GM18867 (cell line): ENCODE results near the gene COL9A3.
A peak's percentile ranks its signal among the peaks of the same experiment; 100 is the strongest.
"Not testable (repeated sequence)": the region's sequence is repeated elsewhere in the genome, so short reads cannot be mapped to it uniquely, and the experiment has no call there.

Experiments
- ATAC-seq: cut with Tn5 transposase; IDR thresholded peaks from one replicate; pipeline ENCODE4 v1.9.1; 2021; ENCODE audit warnings: mild to moderate bottlenecking, moderate library complexity; ENCODE audit not compliant: unreplicated experiment

Gene COL9A3

DNA sequence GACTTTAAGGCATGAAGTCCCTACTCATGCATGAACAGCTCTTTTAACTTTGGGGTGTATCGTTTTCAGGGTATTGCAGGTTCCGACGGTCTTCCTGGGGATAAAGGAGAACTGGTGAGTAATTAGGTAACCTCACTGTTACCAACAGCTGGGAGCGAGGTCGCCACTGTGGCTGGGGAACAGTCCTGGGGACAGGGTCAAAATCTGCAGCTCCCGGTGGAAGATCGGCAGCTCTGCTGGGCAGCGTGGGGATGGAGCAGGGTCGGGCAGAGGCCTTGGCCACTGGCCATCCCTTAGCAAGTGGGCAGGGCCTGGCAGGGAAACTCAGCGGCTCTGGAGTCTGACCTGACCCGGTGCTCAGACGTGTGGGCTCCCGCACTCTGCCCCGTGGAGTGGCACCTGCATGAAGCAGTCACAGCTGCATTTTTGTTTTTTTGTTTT, 16.1 kb downstream of the COL9A3 start:
- ATAC-seq, result peak; percentile 21

DNA sequence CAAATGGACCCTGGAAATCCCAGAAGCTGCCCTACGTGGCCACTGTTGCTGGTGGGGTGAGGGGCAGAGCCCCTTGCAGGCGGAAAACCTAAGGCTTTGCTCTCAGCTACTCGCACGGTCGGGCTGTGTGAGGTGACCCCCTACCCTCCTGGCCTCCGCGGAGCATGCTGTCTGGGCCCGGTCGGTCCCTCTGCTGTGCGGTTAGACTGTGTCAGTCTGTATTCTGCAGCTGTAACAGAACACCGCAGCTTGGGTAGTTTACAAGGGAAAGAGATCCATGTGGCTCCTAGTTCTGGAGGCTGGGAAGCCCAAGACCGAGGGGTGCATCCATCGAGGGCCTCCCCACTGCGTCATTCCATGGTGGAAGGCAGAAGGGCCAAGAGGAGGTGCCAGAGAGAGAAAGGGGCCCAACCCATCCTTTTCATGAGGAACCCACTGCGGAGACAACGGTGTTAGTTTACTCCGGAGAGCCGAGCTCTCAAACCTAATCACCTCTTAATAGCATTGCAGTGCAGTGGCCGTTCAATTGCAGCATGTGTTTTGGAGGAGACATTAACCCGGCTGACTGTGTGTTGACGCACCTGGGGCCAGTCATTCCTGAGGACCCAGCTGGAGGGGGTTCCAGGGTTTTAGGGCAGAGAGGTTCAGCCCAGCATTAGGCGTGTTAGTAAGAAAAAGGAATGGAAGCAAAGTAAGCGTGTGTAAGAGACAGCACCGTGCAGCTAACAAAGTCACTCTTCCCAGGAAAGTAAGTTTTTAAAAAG, 18.3 kb downstream of the COL9A3 start:
- ATAC-seq, result no peak

DNA sequence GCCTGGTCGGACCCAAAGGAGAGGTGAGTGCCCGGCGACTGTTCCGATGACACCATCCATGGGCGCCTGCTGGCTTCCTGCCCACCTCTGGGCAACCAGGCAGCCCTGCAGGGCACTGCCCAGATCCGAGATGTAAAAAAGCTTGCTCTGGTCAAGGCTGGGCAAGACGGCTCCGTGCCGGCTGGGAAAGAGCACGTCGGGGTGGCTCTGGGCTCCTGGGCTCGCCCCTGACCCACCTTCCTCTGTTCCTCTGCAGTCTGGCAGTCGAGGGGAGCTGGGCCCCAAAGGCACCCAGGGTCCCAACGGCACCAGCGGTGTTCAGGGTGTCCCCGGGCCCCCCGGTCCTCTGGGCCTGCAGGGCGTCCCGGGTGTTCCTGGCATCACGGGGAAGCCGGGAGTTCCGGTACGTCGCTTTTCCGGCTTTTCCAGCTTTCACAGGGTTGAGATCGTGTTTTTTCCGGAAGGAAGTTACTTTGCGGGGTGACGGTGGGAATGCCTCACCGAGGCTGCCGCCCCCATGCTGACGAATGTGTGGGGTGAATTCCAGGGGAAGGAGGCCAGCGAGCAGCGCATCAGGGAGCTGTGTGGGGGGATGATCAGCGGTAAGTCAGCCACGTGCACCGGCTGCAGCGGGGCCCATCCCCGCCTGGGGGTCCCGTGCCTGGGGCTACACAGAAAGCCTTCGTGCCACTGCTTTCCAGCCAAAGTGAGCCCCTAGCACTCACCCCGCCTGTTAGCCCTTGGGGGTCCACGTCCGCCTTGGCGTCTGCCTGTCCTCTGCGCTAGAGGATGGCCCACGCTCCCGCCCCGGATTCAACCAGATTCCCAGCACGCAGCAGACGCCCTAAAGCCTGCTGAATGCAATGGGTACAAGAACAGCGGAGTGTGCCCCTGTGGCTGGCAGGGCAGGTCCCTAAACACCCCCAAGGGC, 19.3 kb downstream of the COL9A3 start:
- ATAC-seq, result no peak

DNA sequence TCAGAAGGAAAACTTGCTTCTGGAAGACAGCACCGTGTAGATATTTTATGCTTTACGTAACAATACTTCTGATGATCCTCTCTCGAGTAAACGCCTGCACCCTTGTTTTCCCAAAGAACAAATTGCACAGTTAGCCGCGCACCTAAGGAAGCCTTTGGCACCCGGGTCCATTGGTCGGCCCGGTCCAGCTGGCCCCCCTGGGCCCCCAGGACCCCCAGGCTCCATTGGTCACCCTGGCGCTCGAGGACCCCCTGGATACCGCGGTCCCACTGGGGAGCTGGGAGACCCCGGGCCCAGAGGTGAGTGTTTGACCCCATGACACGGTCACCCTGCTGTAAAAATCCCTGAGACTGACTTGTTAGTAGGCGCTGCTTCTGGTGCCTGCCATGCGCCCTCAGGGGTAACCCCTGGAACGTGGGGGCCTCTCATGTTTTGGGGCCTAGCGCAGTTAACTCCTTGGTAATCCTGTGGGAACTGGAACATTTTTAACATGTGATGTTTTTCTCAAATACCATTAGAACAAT, 20.2 kb downstream of the COL9A3 start:
- no peak for ATAC-seq

DNA sequence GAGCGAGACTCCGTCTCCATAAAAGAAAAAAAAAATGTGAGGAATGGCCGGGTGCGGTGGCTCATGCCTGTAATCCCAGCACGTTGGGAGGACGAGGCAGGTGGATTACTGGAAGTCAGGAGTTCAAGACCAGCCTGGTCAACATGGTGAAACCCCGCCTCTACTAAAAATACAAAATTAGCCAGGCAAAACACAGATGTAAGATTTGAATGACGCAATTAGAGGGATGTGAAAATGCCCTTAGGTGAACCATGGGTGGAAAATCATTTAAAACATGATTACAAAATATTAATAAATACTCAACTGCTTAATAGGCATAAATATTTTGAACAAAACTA, 20.9 kb downstream of the COL9A3 start:
- ATAC-seq, result no peak

DNA sequence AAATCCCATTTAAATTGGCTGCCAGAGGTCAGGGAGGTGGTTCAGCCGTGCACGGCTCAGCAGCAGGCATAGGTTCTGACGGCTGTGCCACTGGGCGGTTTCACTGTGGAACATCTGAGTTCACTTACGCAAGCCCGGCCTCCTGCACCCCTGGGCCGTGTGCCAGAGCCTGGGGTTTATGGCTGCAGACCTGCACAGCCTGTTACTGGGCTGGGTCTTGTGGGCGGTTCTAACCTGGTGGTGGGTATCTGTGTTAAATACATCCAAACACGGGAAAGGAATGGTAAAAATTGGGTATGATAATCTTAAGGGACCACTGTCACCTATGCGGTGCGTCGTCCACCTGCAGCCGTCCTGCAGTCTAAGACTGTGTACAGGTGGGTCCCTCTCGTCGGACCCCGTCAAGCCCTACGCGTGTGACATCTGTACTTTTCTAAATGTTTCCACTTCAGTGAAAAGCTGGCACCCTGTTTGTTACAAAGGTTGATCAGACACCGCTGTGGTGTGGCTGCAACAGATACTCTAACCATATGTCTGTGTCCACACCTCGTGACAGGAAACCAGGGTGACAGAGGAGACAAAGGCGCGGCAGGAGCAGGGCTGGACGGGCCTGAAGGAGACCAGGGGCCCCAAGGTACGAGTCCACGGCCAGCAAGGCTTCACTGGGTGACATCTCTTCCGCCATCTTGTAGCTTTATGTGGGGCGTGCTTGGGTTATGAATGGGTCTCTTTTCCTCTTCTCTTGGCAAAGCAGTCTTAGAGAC, 21.5 kb downstream of the COL9A3 start:
- peak; percentile 78 for ATAC-seq

DNA sequence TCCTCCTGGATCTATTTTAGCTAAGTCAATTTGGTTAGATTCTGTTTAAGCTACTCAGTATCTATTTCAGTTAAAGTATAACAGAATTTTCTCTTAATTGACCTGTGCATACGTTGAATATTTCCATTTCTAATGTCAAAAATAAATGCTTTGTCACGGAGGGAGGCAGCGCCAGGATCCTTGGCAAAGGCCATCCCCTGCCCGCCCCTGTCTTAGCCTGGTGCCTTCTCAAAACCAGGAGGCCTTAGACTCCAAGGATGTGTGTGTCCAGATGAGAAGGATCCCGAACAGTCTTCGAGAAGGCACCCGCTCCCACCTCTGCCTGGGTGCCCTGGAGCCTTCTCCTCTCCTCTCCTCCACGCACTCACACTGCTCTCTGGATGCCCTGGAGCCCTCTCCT, 22.4 kb downstream of the COL9A3 start:
- ATAC-seq, result no peak

DNA sequence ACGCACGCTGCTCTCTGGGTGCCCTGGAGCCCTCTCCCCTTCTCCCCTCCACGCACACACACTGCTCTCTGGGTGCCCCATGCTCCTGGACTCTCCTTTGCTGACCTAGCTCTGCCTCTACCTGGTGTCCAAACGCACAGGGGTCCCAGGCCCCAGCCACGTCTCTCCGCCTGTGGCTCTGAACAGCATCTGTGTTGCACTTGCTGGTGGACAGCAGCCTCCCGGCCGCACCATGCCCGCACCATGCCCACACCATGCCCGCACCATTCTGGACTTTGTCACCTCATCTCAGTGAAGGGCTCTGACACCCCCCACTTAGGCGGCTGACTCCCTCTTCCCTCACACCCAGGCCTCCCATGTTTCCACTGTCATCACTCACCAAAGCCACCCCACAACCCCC, 23.0 kb downstream of the COL9A3 start:
- no peak for ATAC-seq

DNA sequence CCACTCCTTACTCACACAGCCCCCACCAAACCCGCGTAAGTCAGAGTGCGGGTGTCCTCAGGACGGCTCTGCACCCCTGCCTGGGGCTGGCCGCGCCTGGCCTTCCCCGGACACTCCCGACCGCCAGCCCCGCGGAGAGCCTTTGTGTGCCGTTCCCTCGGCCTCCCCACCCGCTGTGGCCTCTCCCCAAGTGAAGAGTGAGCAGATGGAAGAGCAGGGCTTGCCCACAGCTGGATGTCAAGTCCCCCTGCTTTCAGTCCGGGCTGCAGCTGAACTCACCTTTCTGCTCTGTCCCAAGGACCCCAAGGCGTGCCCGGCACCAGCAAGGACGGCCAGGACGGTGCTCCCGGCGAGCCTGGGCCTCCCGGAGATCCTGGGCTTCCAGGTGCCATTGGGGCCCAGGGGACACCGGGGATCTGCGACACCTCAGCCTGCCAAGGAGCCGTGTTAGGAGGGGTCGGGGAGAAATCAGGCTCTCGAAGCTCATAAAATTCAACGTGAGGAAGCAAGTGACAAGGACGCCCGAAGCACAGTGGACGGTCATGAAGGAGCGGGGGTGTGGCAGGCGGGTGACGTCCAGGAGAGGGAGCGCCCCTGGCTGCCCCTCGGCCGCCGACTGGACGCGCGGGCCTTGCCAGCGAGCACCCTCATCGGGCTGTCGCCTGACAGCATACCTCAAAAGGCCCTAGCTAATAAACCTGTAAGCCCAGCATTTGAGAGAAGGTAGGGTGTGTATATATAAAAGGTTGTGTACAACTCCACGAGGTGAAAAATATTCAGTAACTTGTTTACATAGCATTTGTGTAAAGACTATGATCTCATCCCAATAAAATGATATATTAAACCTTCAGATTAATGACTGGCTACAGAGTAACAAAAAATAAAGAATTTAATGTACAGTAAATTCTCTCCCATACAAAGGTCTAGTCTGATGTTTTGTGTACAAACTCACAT, 23.7 kb downstream of the COL9A3 start:
- no peak for ATAC-seq

DNA sequence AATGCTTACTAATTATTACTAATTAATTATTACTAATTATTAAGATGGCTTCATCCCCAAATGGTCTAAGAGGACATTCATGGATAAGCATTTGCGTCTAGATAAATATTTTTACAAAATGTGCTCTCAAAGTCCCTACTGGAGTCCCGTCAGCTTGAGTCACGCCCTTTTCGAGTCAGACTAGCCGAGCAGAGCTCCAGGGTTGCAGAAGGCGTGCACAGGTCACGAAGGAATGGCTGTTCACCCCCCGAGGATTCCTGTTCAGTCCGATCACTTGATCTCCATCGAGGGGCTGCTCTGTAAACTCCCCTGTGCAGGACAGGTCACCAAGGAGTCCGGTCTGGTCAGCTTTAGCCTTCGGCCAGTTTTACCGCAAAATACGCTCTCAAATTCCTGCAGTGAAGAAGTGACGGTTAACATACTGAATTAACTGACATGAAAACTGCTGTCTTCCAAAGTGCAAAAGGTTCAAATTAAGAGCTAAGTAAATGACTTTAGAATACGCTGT, 24.9 kb downstream of the COL9A3 start:
- ATAC-seq, result no peak

DNA sequence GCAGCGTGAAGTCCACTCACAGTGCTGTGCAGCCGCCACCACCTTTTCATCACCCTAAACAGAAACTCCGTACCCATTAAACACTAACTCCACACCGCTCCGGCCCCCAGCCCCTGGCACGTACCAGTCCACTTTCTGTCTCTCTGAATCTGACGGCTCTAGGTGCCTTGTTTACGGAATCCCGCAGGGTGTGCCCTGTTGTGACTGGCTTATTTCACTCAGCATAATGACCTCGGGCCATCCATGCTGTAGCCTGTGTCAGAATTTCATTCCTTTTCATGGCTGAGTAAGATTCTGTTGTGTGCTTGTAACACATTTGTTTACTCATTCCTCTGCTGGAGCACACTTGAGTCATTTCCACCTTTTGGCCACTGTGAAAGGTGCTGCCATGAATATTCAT, 26.8 kb downstream of the COL9A3 start:
- ATAC-seq, result no peak

DNA sequence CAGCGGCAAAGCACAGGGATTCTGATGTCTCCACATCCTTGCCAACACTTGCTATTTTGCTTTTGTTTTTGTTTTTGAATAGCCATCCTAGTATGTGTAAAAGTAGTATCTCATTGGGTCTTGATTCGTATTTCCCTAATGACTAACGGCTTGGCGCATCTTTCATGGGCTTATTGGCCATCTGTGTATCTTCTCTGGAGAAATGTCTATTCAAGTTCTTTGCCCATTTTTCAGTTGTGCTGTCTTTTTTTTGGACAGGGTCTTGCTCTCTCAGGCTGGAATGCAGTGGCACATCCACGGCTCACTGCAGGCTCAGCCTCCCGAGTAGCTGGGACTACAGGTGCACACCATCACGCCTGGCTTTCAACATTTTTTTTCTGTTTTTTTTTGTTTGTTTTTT, 27.3 kb downstream of the COL9A3 start:
- ATAC-seq, result no peak

DNA sequence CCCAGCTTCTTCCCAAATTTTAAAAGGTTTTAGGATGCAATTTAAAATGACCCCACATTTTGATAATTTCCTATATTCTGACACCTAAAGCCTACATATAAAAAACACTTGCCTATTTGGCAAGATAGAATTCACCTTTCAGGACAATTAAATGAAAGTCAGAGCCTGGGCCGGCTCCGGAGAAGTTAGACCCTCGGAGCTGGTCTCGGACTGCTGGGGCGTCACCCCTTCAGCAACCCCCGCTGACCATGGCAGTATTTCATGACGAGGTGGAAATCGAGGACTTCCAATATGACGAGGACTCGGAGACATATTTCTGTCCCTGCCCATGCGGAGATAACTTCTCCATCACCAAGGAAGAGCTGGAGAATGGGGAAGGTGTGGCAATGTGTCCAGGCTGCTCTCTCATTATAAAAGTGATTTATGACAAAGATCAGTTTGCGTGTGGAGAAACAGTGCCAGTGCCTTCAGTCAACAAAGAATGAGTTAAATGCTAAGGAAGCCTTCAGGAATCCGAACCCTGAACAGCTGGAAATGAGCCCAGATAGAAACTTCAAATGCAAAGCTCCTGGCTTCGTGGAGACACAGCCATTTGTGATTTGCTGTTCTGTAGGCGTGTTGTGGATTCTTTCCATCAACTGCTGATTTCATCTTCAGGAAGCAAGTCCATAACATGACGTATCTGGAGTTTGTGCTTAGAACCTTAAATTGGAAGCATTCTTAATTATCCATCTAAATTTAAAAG, 28.7 kb downstream of the COL9A3 start:
- ATAC-seq, result no peak

DNA sequence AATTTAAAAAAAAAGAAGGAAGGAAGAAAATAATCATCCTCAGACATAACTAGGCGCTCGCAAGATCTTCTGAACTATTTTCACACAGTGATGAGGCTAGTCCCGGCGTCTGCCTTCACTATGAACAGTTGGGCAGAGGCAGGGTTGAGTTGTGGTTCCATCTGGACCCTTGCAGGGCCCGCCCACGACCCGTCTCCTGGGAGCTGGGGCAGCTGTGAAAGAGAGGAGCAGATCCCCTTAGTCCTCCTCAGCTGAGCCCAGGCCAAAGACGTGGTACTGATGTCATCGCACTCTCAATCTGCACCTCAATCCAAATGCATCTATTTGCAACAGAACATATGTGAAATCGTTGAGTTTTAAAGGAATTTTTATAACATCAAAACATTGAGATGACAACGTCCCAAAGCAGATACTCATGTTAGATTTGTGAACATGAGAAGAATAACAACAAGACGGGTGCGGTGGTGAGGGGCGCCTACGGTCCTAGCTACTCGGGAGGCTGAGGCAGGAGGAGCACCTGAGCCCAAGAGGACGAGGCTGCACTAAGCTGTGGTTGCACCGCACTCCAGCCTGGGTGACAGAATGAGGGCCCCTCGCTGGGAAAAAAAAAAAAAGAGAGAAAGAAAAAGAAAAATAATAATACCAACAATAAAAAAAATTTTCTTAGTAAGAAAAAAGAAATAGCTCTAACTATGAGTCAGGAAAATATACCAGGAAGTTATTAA, 29.5 kb downstream of the COL9A3 start:
- ATAC-seq, result no peak

DNA sequence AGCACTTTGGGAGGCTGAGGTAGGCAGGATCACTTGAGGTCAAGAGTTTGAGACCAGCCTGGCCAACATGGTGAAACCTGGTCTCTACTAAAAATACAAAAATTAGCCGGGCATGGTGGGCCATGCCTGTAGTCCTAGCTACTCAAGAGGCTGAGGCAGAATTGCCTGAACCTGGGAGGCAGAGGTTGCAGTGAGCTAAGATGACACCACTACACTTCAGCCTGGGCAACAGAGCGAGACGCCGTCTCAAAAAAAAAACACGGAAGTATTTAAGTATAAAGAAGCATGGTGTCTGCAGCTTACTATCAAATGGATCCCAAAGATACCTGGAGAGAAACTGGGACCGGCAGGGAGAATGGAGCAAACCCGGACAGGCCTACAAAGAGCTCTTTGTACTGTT, 32.1 kb downstream of the COL9A3 start:
- not testable (repeated sequence) for ATAC-seq

DNA sequence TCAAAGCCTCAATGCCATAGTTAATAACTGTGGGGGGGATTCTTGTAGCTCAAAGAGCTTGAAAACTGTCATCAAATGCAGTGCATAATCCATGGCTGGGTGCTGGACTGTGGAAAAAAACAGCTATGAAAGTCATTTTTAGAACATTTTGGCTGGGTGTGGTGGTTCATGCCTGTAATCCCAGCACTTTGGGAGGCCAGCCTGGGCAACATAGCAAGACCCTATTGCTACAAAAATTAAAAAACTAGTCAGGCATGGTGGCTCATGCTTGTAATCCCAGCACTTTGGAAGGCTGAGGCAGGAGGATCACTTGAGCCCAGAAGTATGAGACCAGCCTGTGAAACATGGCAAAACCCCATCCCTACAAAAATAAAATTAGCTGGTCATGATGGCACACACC, 32.6 kb downstream of the COL9A3 start:
- ATAC-seq, result no peak

DNA sequence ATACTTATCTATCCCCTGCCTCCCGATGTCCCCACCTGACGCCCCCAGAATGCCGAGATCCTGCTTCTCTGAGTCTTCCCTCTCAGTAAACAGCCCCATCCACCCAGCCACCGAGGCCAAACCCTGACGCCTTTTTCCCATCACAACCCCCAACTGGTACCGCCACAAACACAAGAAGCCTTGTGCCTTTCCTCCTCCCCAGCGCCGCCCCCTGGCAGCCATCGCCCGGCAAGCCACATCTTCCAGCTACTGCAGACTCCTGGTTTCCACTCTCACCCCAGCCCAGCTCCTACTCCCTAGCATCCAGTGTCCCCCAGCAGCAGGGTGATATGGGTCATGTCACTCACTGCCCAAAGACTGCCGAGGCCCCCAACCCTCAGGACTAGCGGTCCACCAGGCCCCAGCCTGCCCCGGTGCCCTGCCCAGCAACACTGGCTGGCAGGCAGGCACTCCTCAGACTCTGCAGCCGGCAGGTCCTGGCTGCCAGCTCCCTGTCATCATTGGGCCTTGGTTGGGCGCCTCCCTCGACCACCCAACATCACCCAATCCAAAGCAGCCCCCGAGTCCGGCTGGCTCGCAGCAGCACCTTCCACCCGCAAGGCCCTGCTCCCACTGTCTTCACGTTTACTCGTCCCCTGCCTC, 33.6 kb downstream of the COL9A3 start:
- no peak for ATAC-seq

DNA sequence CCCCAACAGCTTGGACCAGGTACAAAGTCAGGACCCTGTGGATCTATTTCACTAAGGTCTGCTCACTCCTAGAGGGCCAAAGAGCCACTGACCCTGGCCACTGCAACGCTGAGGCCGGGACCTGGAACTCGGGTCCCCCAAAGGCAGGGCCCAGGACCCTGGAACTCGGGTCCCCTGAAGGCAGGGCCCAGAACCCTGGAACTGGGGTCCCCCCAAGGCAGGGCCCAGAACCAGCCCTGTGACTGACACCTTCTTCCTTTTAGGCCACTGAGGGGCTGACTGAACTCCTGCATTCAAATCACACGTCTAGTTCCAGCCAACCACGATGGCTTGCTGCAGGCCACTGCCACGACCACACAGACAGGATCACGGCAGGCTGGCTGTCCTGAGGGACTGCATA, 35.3 kb downstream of the COL9A3 start:
- no peak for ATAC-seq
